ENCODE results near the gene LRP2BP. TPM values are rescaled to one million over a fixed set of nuclear protein-coding genes. Genes with fewer than 3 reads are reported as not detected.
"Not testable (repeated sequence)": the region's sequence is repeated elsewhere in the genome, so short reads cannot be mapped to it uniquely, and the experiment has no call there.

The LRP2BP gene
- total RNA-seq, 1 experiment from 2014 or later, result 0.26 TPM

DNA sequence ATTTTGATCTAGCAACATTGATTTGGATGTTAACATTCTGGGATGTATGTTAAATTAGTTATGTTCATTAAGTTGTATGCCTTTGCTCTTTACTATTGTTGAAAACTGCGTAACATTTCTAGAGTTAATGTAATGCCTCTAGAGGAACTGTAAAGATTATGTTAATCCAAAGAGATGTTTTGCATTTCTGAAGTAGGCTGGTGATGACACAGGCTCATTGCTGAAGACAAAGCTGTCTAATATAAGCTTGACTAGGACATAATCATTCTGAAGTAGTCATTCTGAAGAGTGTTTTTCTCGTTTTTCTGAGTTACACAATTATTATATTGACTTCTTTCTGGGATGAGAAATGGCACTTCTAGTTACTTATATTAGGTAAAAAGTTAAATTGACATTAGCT is 72.9 kb downstream of the LRP2BP start:
- Histone ChIP-seq H3K9me2 (replicated peaks; ENCODE audit: insufficient read depth, low read length) (no peaks in the 10 kb centered on the region), H3K4me2 (ENCODE audit: low read depth, low read length, poor library complexity, severe bottlenecking) (no peak overlapping the region), H3K9me3 (ENCODE audit: low read length) (no peaks in the 10 kb centered on the region), H3K4me3 (ENCODE audit: low read length) (no peak overlapping the region), H3K9ac (ENCODE audit: low read length) (no peak overlapping the region), H3K27ac (ENCODE audit: low read length) (no peak overlapping the region), H3K4me1 (ENCODE audit: low read length) (no peaks in the 10 kb centered on the region), H4K20me1 (ENCODE audit: insufficient read depth, low read depth, low read length) (no peaks in the 10 kb centered on the region), H3K79me2 (ENCODE audit: low read length) (peaks cover 4% of the 10 kb centered on the region; the same call in 1 of the 2 replicates), H3K36me3 (ENCODE audit: insufficient read depth, low read length) (peaks cover 10% of the 10 kb centered on the region), H2AFZ (ENCODE audit: low read length) (no peak overlapping the region), H3K27me3 (ENCODE audit: low read length) (no peaks in the 10 kb centered on the region)
- DNase-seq, result no peak

DNA sequence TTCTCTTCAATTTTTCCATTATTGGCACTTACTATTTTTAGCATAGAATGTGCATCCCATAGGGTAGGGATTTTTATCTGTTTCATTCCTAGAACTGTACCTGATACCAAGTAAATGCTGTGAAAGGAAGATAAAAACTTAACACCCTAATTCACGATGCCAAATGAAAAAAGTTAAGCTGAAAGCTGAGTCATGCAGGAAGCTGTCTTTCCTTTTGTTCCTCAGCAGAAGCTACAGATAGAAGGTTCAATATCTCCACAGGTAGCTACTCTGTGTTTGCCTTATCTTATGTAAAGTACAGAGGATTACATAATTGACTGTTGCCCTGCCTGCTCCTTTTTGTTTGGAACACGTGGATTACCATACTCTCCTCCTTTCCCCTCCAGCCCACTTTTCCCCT is 77.0 kb downstream of the LRP2BP start:
- Histone ChIP-seq H4K20me1 (ENCODE audit: insufficient read depth, low read depth, low read length) (no peaks in the 10 kb centered on the region), H3K79me2 (ENCODE audit: low read length) (no peaks in the 10 kb centered on the region; the same call in 1 of the 2 replicates), H3K9me2 (replicated peaks; ENCODE audit: insufficient read depth, low read length) (no peaks in the 10 kb centered on the region), H3K9me3 (ENCODE audit: low read length) (no peaks in the 10 kb centered on the region), H3K9ac (ENCODE audit: low read length) (no peak overlapping the region), H3K4me2 (ENCODE audit: low read depth, low read length, poor library complexity, severe bottlenecking) (no peak overlapping the region), H3K27ac (ENCODE audit: low read length) (no peak overlapping the region), H3K27me3 (ENCODE audit: low read length) (no peaks in the 10 kb centered on the region), H3K36me3 (ENCODE audit: insufficient read depth, low read length) (peaks cover 18% of the 10 kb centered on the region), H2AFZ (ENCODE audit: low read length) (no peak overlapping the region), H3K4me1 (ENCODE audit: low read length) (no peaks in the 10 kb centered on the region), H3K4me3 (ENCODE audit: low read length) (no peak overlapping the region)
- no peak for DNase-seq

DNA sequence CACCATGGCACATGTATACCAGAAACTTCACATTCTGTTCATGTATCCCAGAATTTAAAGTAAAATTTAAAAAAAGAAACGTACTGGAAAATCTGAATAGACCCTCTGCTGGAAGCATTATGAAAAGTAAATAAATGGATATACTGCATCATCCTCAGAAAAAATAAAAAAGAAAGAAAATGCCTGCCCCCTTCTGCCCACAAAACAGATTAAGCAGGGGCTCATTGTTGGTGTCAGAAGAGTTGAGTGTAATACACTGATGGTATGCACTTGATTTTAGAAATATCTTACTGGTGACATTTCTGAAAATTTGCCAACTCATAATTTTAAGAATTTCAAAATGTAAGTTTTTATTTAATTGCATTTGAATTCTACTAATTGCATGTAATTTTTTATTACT is 77.8 kb downstream of the LRP2BP start:
- no peaks in the 10 kb centered on the region for H3K27me3 ChIP-seq (ENCODE audit: low read length)
- DNase-seq, result no peak
- no peak overlapping the region for H3K4me3 ChIP-seq (ENCODE audit: low read length)
- H3K27ac ChIP-seq (ENCODE audit: low read length), result no peak overlapping the region
- H3K9me2 ChIP-seq (replicated peaks; ENCODE audit: insufficient read depth, low read length), result no peaks in the 10 kb centered on the region
- H2AFZ ChIP-seq (ENCODE audit: low read length), result no peak overlapping the region
- no peaks in the 10 kb centered on the region for H4K20me1 ChIP-seq (ENCODE audit: insufficient read depth, low read depth, low read length)
- no peaks in the 10 kb centered on the region for H3K9me3 ChIP-seq (ENCODE audit: low read length)
- H3K4me1 ChIP-seq (ENCODE audit: low read length), result no peaks in the 10 kb centered on the region
- peaks cover 20% of the 10 kb centered on the region for H3K36me3 ChIP-seq (ENCODE audit: insufficient read depth, low read length)
- H3K4me2 ChIP-seq (ENCODE audit: low read depth, low read length, poor library complexity, severe bottlenecking), result no peak overlapping the region
- no peaks in the 10 kb centered on the region for H3K79me2 ChIP-seq (ENCODE audit: low read length)
- H3K9ac ChIP-seq (ENCODE audit: low read length), result no peak overlapping the region

DNA sequence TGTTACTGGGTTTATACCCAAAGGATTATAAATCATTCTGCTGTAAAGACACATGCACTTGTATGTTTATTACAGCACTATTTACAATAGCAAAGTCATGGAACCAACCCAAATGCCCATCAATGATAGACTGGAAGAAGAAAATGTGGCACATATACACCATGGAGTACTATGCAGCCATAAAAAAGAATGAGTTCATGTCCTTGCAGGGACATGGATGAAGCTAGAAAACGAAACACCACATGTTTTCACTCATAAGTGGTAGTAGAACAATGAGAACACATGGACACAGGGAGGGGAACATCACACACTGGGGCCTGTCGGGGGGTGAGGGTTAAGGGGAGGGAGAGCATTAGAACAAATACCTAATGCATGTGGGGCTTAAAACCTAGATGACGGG is 78.3 kb downstream of the LRP2BP start:
- not testable (repeated sequence) for H3K9me2 ChIP-seq (replicated peaks; ENCODE audit: insufficient read depth, low read length); DNase-seq; H2AFZ ChIP-seq (ENCODE audit: low read length); H4K20me1 ChIP-seq (ENCODE audit: insufficient read depth, low read depth, low read length); H3K4me1 ChIP-seq (ENCODE audit: low read length); H3K79me2 ChIP-seq (ENCODE audit: low read length); H3K4me2 ChIP-seq (ENCODE audit: low read depth, low read length, poor library complexity, severe bottlenecking); H3K9ac ChIP-seq (ENCODE audit: low read length); H3K4me3 ChIP-seq (ENCODE audit: low read length); H3K9me3 ChIP-seq (ENCODE audit: low read length); H3K27me3 ChIP-seq (ENCODE audit: low read length); H3K27ac ChIP-seq (ENCODE audit: low read length)
- H3K36me3 ChIP-seq (ENCODE audit: insufficient read depth, low read length), result peaks cover 24% of the 10 kb centered on the region

Small RNA genes lying within 50 kb of the gene (small RNA-seq; reads per million reads assigned to genes)
- not detected for gene RF00019

Other genes with a start within 250 kb of the LRP2BP start
- 15.8 and 44.5 TPM in 2 replicates for gene CFAP97, start 191.9 kb downstream of the LRP2BP start, total RNA-seq (2014; rRNA removed; shearing (Covaris generic); ENCODE audit: low replicate concordance)
- gene SNX25, start 186.3 kb downstream of the LRP2BP start, total RNA-seq (2014; rRNA removed; shearing (Covaris generic); ENCODE audit: low replicate concordance), result 39.2 and 50.5 TPM in 2 replicates
- gene ANKRD37, start 917 bp upstream of the LRP2BP start, total RNA-seq (2014; rRNA removed; shearing (Covaris generic); ENCODE audit: low replicate concordance), result 22.2 and 26.6 TPM in 2 replicates
- gene UFSP2, start 30.0 kb upstream of the LRP2BP start, total RNA-seq (2014; rRNA removed; shearing (Covaris generic); ENCODE audit: low replicate concordance), result 13.4 and 19.0 TPM in 2 replicates
- gene CCDC110, start 75.8 kb upstream of the LRP2BP start, total RNA-seq (2014; rRNA removed; shearing (Covaris generic); ENCODE audit: low replicate concordance), result 2.2 TPM in 1 of 2 replicates, not detected in the other
- not detected in 2 replicates for gene PDLIM3, start 139.6 kb upstream of the LRP2BP start, total RNA-seq (2014; rRNA removed; shearing (Covaris generic); ENCODE audit: low replicate concordance)